CD4-positive, alpha-beta T cell (primary cell): Measurements from ENCODE around the gene KYNU. TPM values are rescaled to one million over a fixed set of nuclear protein-coding genes. Genes with fewer than 3 reads are reported as not detected.
"Not testable (repeated sequence)": the region's sequence is repeated elsewhere in the genome, so short reads cannot be mapped to it uniquely, and the experiment has no call there.

Experiments used
- ATAC-seq: fragments of 200-7000 bp; cut with Tn5 transposase; one replicate; pipeline ENCODE4 v1.10.0; 2022; ENCODE audit warnings: mild to moderate bottlenecking; ENCODE audit not compliant: poor library complexity
- CTCF ChIA-PET: fragments of 350-600 bp; sonication (Branson Sonifier 250); formaldehyde crosslinking; loops from one replicate; lab custom pipeline; 2021; ENCODE audit warnings: antibody characterized with exemption, inconsistent platforms; lab: Charles Lee
- POLR2A ChIA-PET: fragments of 350-600 bp; sonication (Branson Sonifier 250); formaldehyde crosslinking; loops from one replicate; lab custom pipeline; 2021; ENCODE audit warnings: antibody characterized with exemption, inconsistent platforms; lab: Charles Lee
- DNase-seq, 14 experiments: peaks; one replicate each; pipeline ENCODE4 v3.0.0-alpha.2; 2013 to 2020; ENCODE audit warnings: mixed read lengths in 2 of 14
- H3K27ac ChIP-seq, 2 donors: one replicate each; pipeline versions ENCODE4 v1.5.1 to v1.7.0; 2013; ENCODE audit warnings: low read length in 2 of 2, low read depth in 1 of 2, mild to moderate bottlenecking in 1 of 2
- H3K27me3 ChIP-seq, 2 experiments: 1 replicate in 1 of 2; 2 replicates in 1 of 2; pipeline versions ENCODE4 v1.6.1 to v1.7.0; 2013; ENCODE audit warnings: low read length in 2 of 2, control low read depth in 1 of 2, mild to moderate bottlenecking in 1 of 2, moderate library complexity in 1 of 2; ENCODE audit not compliant: insufficient read depth in 2 of 2, control insufficient read depth in 1 of 2
- H3K36me3 ChIP-seq: one replicate; pipeline ENCODE4 v1.6.1; 2013; ENCODE audit warnings: low read length, control low read depth; ENCODE audit not compliant: insufficient read depth
- H3K4me1 ChIP-seq: one replicate; pipeline ENCODE4 v1.6.1; 2013; ENCODE audit warnings: low read length, control low read depth; ENCODE audit not compliant: insufficient read depth
- H3K4me3 ChIP-seq: one replicate; pipeline ENCODE4 v1.5.1; 2013; ENCODE audit warnings: mild to moderate bottlenecking, low read length, moderate library complexity
- H3K9me3 ChIP-seq, 2 experiments: 1 replicate in 1 of 2; 2 replicates in 1 of 2; pipeline versions ENCODE4 v1.6.1 to v1.7.0; 2013; ENCODE audit warnings: low read length in 2 of 2, mild to moderate bottlenecking in 2 of 2, control low read depth in 1 of 2, moderate library complexity in 1 of 2; ENCODE audit not compliant: control insufficient read depth in 1 of 2, insufficient read depth in 1 of 2
- H3K27ac Mint-ChIP-seq: one replicate; pipeline ENCODE4 v1.8.0; 2020; ENCODE audit warnings: mixed read lengths
- H3K27me3 Mint-ChIP-seq: one replicate; pipeline ENCODE4 v1.8.0; 2021; ENCODE audit warnings: mixed read lengths
- H3K36me3 Mint-ChIP-seq: one replicate; pipeline ENCODE4 v1.8.0; 2021; ENCODE audit warnings: low read depth, mixed read lengths
- H3K4me1 Mint-ChIP-seq: one replicate; pipeline ENCODE4 v1.8.0; 2021; ENCODE audit warnings: low read depth, mixed read lengths
- H3K4me3 Mint-ChIP-seq: one replicate; pipeline ENCODE4 v1.8.0; 2020; ENCODE audit warnings: mild to moderate bottlenecking, mixed read lengths
- H3K9me3 Mint-ChIP-seq: one replicate; pipeline ENCODE4 v1.8.0; 2020; ENCODE audit warnings: mixed read lengths
- intact Hi-C, 2 experiments: fragments of 100-400 bp; cut with DNase I in 1 of 2; cut with micrococcal nuclease in 1 of 2; formaldehyde crosslinking; loops; one replicate each; pipeline versions ENCODE4 v1.15.1 to v1.9.0; 2023 to 2025; cut with DNase I, micrococcal nuclease
- total RNA-seq, 174 experiments: library from RNA in 2 of 174; stranded (reverse) in 2 of 174; gene quantifications; one replicate each; pipeline ENCODE4 v1.2.3 and lab custom pipeline; 2021 to 2026
- TF ChIP-seq, protein P1 (sequence below): fragments of 200-600 bp; IDR thresholded peaks from one replicate; pipeline ENCODE4 v1.8.0; 2022; ENCODE audit warnings: antibody characterized with exemption, mild to moderate bottlenecking

Gene KYNU
- total RNA-seq, 2 experiments from 2014 or later, result 0.38 to 0.50 TPM

DNA sequence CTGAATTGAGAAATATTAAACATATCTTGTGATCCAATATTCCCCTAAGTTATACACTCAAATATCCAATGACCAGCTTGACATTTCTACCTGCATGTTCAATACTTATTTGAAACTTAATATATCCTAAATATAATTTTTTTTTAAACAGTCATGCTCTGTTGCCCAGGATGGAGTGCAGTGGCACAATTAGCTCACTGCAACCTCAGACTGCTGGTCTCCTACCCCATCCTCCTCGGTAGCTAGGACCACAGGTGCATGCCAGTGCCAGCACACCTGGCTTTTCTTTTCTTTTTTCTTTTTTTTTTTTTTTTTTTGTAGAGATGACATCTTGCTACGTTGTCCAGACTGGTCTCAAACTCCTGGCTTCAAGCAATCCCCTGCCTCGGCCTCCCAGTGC lies 4.2 kb downstream of the KYNU start:
- ChIA-PET POLR2A (no interaction called here), CTCF (interaction anchor here (0.8 kb wide), 1 partner anchor 10 kb away, joined by 3 read pairs; no protein-coding TSS in a partner anchor)
- Histone ChIP-seq H3K9me3 (no peaks in the 10 kb centered on the region), H3K36me3 (no peaks in the 10 kb centered on the region), H3K27ac (no peak overlapping the region), H3K27me3 (no peaks in the 10 kb centered on the region), H3K4me3 (no peak overlapping the region), H3K4me1 (no peaks in the 10 kb centered on the region)
- no peak overlapping the region for H3K4me3 Mint-ChIP-seq
- DNase-seq (no peak), ATAC-seq (no peak)
- no peaks in the 10 kb centered on the region for H3K4me1 Mint-ChIP-seq
- no peaks in the 10 kb centered on the region for H3K27me3 Mint-ChIP-seq
- H3K9me3 Mint-ChIP-seq, result peaks cover 3% of the 10 kb centered on the region
- intact Hi-C loops, result no loop called here
- no peaks in the 10 kb centered on the region for H3K36me3 Mint-ChIP-seq
- TF ChIP-seq, protein P1, sequence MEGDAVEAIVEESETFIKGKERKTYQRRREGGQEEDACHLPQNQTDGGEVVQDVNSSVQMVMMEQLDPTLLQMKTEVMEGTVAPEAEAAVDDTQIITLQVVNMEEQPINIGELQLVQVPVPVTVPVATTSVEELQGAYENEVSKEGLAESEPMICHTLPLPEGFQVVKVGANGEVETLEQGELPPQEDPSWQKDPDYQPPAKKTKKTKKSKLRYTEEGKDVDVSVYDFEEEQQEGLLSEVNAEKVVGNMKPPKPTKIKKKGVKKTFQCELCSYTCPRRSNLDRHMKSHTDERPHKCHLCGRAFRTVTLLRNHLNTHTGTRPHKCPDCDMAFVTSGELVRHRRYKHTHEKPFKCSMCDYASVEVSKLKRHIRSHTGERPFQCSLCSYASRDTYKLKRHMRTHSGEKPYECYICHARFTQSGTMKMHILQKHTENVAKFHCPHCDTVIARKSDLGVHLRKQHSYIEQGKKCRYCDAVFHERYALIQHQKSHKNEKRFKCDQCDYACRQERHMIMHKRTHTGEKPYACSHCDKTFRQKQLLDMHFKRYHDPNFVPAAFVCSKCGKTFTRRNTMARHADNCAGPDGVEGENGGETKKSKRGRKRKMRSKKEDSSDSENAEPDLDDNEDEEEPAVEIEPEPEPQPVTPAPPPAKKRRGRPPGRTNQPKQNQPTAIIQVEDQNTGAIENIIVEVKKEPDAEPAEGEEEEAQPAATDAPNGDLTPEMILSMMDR, result no peak
- H3K27ac Mint-ChIP-seq, result no peak overlapping the region

DNA sequence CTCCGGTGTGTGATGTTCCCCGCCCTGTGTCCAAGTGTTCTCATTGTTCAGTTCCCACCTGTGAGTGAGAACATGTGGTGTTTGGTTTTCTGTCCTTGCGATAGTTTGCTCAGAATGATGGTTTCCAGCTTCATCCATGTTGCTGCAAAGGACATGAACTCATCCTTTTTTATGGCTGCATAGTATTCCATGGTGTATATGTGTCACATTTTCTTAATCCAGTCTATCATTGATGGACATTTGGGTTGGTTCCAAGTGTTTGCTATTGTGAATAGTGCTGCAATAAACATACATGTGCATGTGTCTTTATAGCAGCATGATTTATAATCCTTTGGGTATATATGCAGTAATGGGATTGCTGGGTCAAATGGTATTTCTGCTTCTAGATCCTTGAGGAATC lies 5.0 kb downstream of the KYNU start:
- H3K9me3 Mint-ChIP-seq, H3K36me3 ChIP-seq, H3K36me3 Mint-ChIP-seq, H3K27ac Mint-ChIP-seq, H3K27ac ChIP-seq, ATAC-seq, H3K27me3 Mint-ChIP-seq, DNase-seq, intact Hi-C loops, POLR2A ChIA-PET, H3K9me3 ChIP-seq, H3K27me3 ChIP-seq, H3K4me1 ChIP-seq, H3K4me3 Mint-ChIP-seq, H3K4me1 Mint-ChIP-seq, H3K4me3 ChIP-seq: not testable (repeated sequence)
- CTCF ChIA-PET, result interaction anchor here (0.7 kb wide), 1 partner anchor 82 kb away, joined by 3 read pairs; no protein-coding TSS in a partner anchor

DNA sequence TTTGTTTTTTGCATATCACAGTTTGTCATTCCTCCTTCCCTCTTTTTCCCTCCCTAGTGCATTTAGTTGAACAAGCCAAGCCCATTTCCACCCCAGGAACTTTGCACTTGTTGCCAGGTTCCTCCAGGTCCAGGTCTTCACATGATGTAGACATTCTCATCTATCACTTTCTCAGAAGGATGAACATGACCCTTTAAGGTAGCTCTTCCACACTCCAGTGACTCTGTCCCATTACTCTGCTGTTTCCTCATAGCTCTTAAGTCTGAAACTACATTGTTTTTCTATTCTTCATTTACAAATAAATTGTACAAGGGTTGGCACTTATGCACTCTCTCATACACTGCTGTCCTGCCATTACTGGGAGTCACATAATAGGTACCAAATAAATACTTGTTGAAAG lies 6.1 kb downstream of the KYNU start:
- H3K4me3 ChIP-seq, result no peak overlapping the region
- Mint-ChIP-seq H3K27me3 (no peaks in the 10 kb centered on the region), H3K27ac (no peak overlapping the region), H3K4me1 (no peaks in the 10 kb centered on the region), H3K9me3 (peaks cover 3% of the 10 kb centered on the region), H3K36me3 (no peaks in the 10 kb centered on the region), H3K4me3 (no peak overlapping the region)
- TF ChIP-seq, protein P1, result no peak
- intact Hi-C loops, result no loop called here
- H3K27me3 ChIP-seq, result no peaks in the 10 kb centered on the region
- CTCF ChIA-PET, result no interaction called here
- no peaks in the 10 kb centered on the region for H3K4me1 ChIP-seq
- H3K36me3 ChIP-seq, result no peaks in the 10 kb centered on the region
- no peaks in the 10 kb centered on the region for H3K9me3 ChIP-seq
- DNase-seq, result no peak
- H3K27ac ChIP-seq, result no peak overlapping the region
- no peak for ATAC-seq
- POLR2A ChIA-PET, result no interaction called here

DNA sequence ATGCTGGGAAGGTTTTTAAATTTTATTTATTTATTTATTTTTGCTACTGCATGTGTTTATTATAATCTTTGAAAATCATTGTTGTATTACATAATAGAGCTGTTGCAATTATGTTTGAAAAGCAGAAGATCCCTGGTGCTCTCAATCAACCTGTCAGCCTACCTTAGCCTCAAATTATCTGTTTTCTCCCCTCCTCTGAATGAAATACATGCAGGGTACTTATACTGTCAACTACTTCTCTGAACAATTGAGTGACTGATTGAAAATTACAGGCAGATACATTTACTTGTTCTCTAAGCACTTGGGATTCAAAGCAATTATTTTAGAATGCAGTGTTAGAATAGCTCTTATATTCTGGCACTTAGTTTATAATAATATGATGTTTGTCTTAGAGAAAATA lies 8.1 kb downstream of the KYNU start:
- CTCF ChIA-PET, result no interaction called here
- TF ChIP-seq, protein P1, result no peak
- intact Hi-C loops, result no loop called here
- H3K4me3 Mint-ChIP-seq, result no peak overlapping the region
- Histone ChIP-seq H3K9me3 (no peaks in the 10 kb centered on the region), H3K4me1 (no peaks in the 10 kb centered on the region), H3K27ac (no peak overlapping the region), H3K4me3 (no peak overlapping the region), H3K27me3 (no peaks in the 10 kb centered on the region), H3K36me3 (no peaks in the 10 kb centered on the region)
- no peaks in the 10 kb centered on the region for H3K27me3 Mint-ChIP-seq
- no peak for DNase-seq
- H3K36me3 Mint-ChIP-seq, result no peaks in the 10 kb centered on the region
- ATAC-seq, result no peak
- POLR2A ChIA-PET, result no interaction called here
- no peaks in the 10 kb centered on the region for H3K4me1 Mint-ChIP-seq
- H3K9me3 Mint-ChIP-seq, result peaks cover 3% of the 10 kb centered on the region
- no peak overlapping the region for H3K27ac Mint-ChIP-seq
